SK-N-SH (cell line): Measurements from ENCODE around the gene CISD3. TPM values are rescaled to one million over a fixed set of nuclear protein-coding genes. Genes with fewer than 3 reads are reported as not detected.
A peak's percentile ranks its signal among the peaks of the same experiment; 100 is the strongest.

Experiments
- CTCF ChIA-PET: fragments of 300-600, 350-600 bp; formaldehyde crosslinking; extraction: SDS; loops from one replicate; lab custom pipeline; 2021; lab: Yijun Ruan, JAX
- POLR2A ChIA-PET: fragments of 350-600 bp; sonication (Branson Sonifier 250); formaldehyde crosslinking; extraction: SDS; loops from one replicate; lab custom pipeline; 2020; ENCODE audit warnings: antibody characterized with exemption, inconsistent platforms; lab: Yijun Ruan, JAX
- DNase-seq: peaks from one replicate; pipeline ENCODE4 v3.0.0; 2012
- H2AFZ ChIP-seq: fragments of 200-600 bp; sonication (generic); 2 replicates; pipeline ENCODE4 v1.8.1; 2016; ENCODE audit warnings: antibody characterized with exemption, mild to moderate bottlenecking, low read depth
- H3F3A ChIP-seq: fragments of 200-600 bp; sonication (generic); replicated peaks from 2 replicates; pipeline ENCODE3; 2016; ENCODE audit warnings: antibody characterized with exemption, mild to moderate bottlenecking; ENCODE audit not compliant: insufficient read depth
- H3K27ac ChIP-seq, 2 experiments: fragments of 200-500 bp in 1 of 2; fragments of 200-600 bp in 1 of 2; sonication (Bioruptor generic) in 1 of 2; sonication (generic), shearing (Covaris generic) in 1 of 2; 2 replicates each; pipeline versions ENCODE4 v1.5.1 to v1.6.1; 2014 to 2016; ENCODE audit warnings: low read depth in 2 of 2, inconsistent platforms in 1 of 2, low read length in 1 of 2, mild to moderate bottlenecking in 1 of 2, mixed read lengths in 1 of 2
- H3K27me3 ChIP-seq: fragments of 200-600 bp; sonication (generic), shearing (Covaris generic); 2 replicates; pipeline ENCODE4 v1.6.1; 2016; ENCODE audit warnings: mixed run types; ENCODE audit not compliant: insufficient read depth
- H3K36me3 ChIP-seq, 2 experiments: fragments of 200-500 bp in 1 of 2; fragments of 200-600 bp in 1 of 2; sonication (Bioruptor generic) in 1 of 2; sonication (generic) in 1 of 2; replicated peaks in 1 of 2; 2 replicates each; pipeline versions ENCODE3 to v1.5.1; 2014 to 2016; ENCODE audit warnings: low read length in 1 of 2, mild to moderate bottlenecking in 1 of 2; ENCODE audit not compliant: insufficient read depth in 2 of 2, control insufficient read depth in 1 of 2
- H3K4me1 ChIP-seq, 2 experiments: fragments of 200-500 bp in 1 of 2; fragments of 200-600 bp in 1 of 2; sonication (Bioruptor generic) in 1 of 2; sonication (generic), shearing (Covaris generic) in 1 of 2; 2 replicates each; pipeline versions ENCODE4 v1.5.1 to v1.6.1; 2014 to 2016; ENCODE audit warnings: low read depth in 1 of 2, low read length in 1 of 2, mixed run types in 1 of 2; ENCODE audit not compliant: insufficient read depth in 2 of 2, control insufficient read depth in 1 of 2
- H3K4me2 ChIP-seq: fragments of 200-600 bp; sonication (generic), shearing (Covaris generic); 2 replicates; pipeline ENCODE4 v1.6.1; 2017; ENCODE audit warnings: mixed run types
- H3K4me3 ChIP-seq, 2 experiments: fragments of 200-500 bp in 1 of 2; fragments of 200-600 bp in 1 of 2; sonication (Bioruptor generic) in 1 of 2; sonication (generic), shearing (Covaris generic) in 1 of 2; 2 replicates each; pipeline versions ENCODE4 v1.5.1 to v1.8.1; 2014 to 2016; ENCODE audit warnings: low read depth in 2 of 2, inconsistent platforms in 1 of 2, low read length in 1 of 2, mild to moderate bottlenecking in 1 of 2, mixed read lengths in 1 of 2, moderate library complexity in 1 of 2
- H3K79me2 ChIP-seq: fragments of 200-600 bp; sonication (generic); 2 replicates; pipeline ENCODE4 v1.8.1; 2017; ENCODE audit warnings: mild to moderate bottlenecking; ENCODE audit not compliant: insufficient read depth
- H3K9ac ChIP-seq: fragments of 200-600 bp; sonication (generic); 2 replicates; pipeline ENCODE4 v1.6.1; 2017; ENCODE audit warnings: mixed run types
- H3K9me2 ChIP-seq: fragments of 200-600 bp; sonication (generic); 2 replicates; pipeline ENCODE4 v1.6.1; 2017; ENCODE audit warnings: mixed run types
- H3K9me3 ChIP-seq: fragments of 200-600 bp; sonication (generic); 2 replicates; pipeline ENCODE4 v1.6.1; 2017; ENCODE audit warnings: mixed run types, mild to moderate bottlenecking, moderate library complexity
- H4K20me1 ChIP-seq: fragments of 200-600 bp; sonication (generic); 2 replicates; pipeline ENCODE4 v1.6.1; 2017; ENCODE audit warnings: mild to moderate bottlenecking, mixed run types; ENCODE audit not compliant: insufficient read depth
- CHD2 ChIP-seq: fragments of 150-350 bp; IDR thresholded peaks from 2 replicates; pipeline ENCODE4 v1.6.1; 2018; ENCODE audit warnings: low read length; ENCODE audit not compliant: partially characterized antibody
- EP300 ChIP-seq, 2 experiments: IDR thresholded peaks; 2 replicates each; pipeline versions ENCODE4 v1.4.0 to v1.6.1; 2012; ENCODE audit warnings: borderline replicate concordance in 1 of 2, low read depth in 1 of 2, low read length in 1 of 2
- GABPA ChIP-seq: IDR thresholded peaks from 2 replicates; pipeline ENCODE4 v1.4.0; 2012; ENCODE audit warnings: low read depth, mild to moderate bottlenecking
- MEF2A ChIP-seq: IDR thresholded peaks from 2 replicates; pipeline ENCODE4 v1.4.0; 2012; ENCODE audit warnings: low read depth, borderline replicate concordance
- MXI1 ChIP-seq: IDR thresholded peaks from 2 replicates; pipeline ENCODE4 v1.6.1; 2012; ENCODE audit warnings: mild to moderate bottlenecking, low read depth, low read length, improper control_type of control experiment
- NFIC ChIP-seq: IDR thresholded peaks from 2 replicates; pipeline ENCODE4 v1.4.0; 2012; ENCODE audit warnings: borderline replicate concordance
- POLR2AphosphoS5 ChIP-seq: IDR thresholded peaks from 2 replicates; pipeline ENCODE4 v1.6.1; 2012; ENCODE audit warnings: low read depth, low read length
- RCOR1 ChIP-seq: fragments of 150-350 bp; IDR thresholded peaks from 2 replicates; pipeline ENCODE4 v1.6.1; 2017; ENCODE audit warnings: antibody characterized with exemption, low read length
- RXRA ChIP-seq: IDR thresholded peaks from 2 replicates; pipeline ENCODE4 v1.4.0; 2012; ENCODE audit warnings: low read depth, mild to moderate bottlenecking, borderline replicate concordance
- SMC3 ChIP-seq: IDR thresholded peaks from 2 replicates; pipeline ENCODE4 v1.6.1; 2012; ENCODE audit warnings: low read depth, low read length, improper control_type of control experiment
- TAF1 ChIP-seq: IDR thresholded peaks from 2 replicates; pipeline ENCODE4 v1.6.1; 2012; ENCODE audit warnings: low read depth, mild to moderate bottlenecking, low read length, moderate library complexity, borderline replicate concordance
- TCF12 ChIP-seq: IDR thresholded peaks from 2 replicates; pipeline ENCODE4 v1.4.0; 2012
- TEAD4 ChIP-seq: IDR thresholded peaks from 2 replicates; pipeline ENCODE4 v1.4.0; 2012; ENCODE audit warnings: mild to moderate bottlenecking, borderline replicate concordance; ENCODE audit not compliant: insufficient read depth
- WGBS: methylation state at CpG from one replicate; pipeline ENCODE4 v1.1.6; 2017; ENCODE audit warnings: low lambda C conversion rate; 5-methylcytosine and 5-hydroxymethylcytosine counted together
- polyA plus RNA-seq, 3 experiments: library from polyadenylated mRNA; depleted of rRNA; stranded (reverse); fragments of >200 nt; gene quantifications; 2 replicates each; pipeline ENCODE4 v1.2.3, GENCODE V29; 2012
- TF ChIP-seq, protein P1 (sequence below): IDR thresholded peaks from 2 replicates; pipeline ENCODE4 v1.4.0; 2012; ENCODE audit warnings: low read depth
- TF ChIP-seq, protein P2 (sequence below): fragments of 150-350 bp; IDR thresholded peaks from 2 replicates; pipeline ENCODE4 v1.6.1; 2016; ENCODE audit warnings: mild to moderate bottlenecking, low read depth, low read length
- TF ChIP-seq, protein P3 (sequence below): IDR thresholded peaks from 2 replicates; pipeline ENCODE4 v1.4.0; 2012; ENCODE audit warnings: low read depth, borderline replicate concordance
- TF ChIP-seq, protein P4 (sequence below): IDR thresholded peaks from 2 replicates; pipeline ENCODE4 v1.4.0; 2012; ENCODE audit warnings: low read depth, borderline replicate concordance
- TF ChIP-seq, protein P5 (sequence below): IDR thresholded peaks from 2 replicates; pipeline ENCODE4; 2012
- TF ChIP-seq, protein P6 (sequence below): fragments of 150-350 bp; IDR thresholded peaks from 2 replicates; pipeline ENCODE4 v1.6.1; 2017; ENCODE audit warnings: antibody characterized with exemption, low read length, low read depth, borderline replicate concordance

CISD3 gene
- polyA plus RNA-seq, 1 of the 3 experiments (the other 2 are of a cell fraction), result 16.5 TPM

DNA sequence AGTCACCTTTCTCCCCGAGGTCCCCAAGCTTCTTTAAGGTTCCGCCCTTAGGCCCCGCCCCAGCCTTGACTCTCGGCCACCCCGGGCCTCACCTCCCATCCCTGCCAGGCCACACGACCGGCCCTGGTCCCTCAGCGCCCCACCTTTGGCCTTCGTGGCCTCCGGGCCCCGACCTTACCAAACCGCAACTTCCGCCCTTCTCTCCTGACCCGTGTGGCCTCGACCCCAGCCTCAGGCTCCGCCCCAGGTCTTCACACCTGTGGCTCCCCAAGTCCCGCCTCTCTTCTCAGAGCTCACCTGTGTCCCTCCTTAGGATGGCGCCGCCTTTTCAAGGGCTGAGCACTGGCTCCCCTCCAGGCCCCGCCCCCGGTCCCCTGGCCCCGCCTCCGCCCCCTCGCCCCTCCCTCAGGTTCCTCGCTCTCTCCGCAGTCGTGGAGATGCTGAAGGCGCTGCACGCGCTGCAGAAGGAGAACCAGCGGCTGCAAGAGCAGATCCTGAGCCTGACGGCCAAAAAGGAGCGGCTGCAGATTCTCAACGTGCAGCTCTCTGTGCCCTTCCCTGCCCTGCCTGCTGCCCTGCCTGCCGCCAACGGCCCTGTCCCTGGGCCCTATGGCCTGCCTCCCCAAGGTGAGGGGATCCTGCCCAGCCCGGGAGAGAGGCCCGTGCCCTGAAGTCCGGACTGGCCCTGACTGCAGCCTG, 10.0 kb upstream of the CISD3 start:
- Histone ChIP-seq H3K36me3 (peaks cover 16 to 66% of the 10 kb centered on the region in 2 experiments), H3K9me2 (no peaks in the 10 kb centered on the region), H3K27ac (no peak overlapping the region; a peak in 1 of 4 replicates)
- TF ChIP-seq TCF12, result no peak
- no peak for TF ChIP-seq RCOR1
- no peak for TF ChIP-seq CHD2
- TF ChIP-seq, protein P1, sequence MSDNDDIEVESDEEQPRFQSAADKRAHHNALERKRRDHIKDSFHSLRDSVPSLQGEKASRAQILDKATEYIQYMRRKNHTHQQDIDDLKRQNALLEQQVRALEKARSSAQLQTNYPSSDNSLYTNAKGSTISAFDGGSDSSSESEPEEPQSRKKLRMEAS, result no peak
- TF ChIP-seq, protein P2, sequence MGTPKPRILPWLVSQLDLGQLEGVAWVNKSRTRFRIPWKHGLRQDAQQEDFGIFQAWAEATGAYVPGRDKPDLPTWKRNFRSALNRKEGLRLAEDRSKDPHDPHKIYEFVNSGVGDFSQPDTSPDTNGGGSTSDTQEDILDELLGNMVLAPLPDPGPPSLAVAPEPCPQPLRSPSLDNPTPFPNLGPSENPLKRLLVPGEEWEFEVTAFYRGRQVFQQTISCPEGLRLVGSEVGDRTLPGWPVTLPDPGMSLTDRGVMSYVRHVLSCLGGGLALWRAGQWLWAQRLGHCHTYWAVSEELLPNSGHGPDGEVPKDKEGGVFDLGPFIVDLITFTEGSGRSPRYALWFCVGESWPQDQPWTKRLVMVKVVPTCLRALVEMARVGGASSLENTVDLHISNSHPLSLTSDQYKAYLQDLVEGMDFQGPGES, result no peak
- TF ChIP-seq GABPA, result no peak
- TF ChIP-seq EP300 (IDR thresholded peaks at IDR 0.05; ENCODE audit: borderline replicate concordance in 1 of 2, low read depth in 1 of 2, low read length in 1 of 2), result no peak
- TF ChIP-seq TEAD4, result no peak
- no peak for TF ChIP-seq POLR2AphosphoS5
- no peak for TF ChIP-seq RXRA
- TF ChIP-seq, protein P3, sequence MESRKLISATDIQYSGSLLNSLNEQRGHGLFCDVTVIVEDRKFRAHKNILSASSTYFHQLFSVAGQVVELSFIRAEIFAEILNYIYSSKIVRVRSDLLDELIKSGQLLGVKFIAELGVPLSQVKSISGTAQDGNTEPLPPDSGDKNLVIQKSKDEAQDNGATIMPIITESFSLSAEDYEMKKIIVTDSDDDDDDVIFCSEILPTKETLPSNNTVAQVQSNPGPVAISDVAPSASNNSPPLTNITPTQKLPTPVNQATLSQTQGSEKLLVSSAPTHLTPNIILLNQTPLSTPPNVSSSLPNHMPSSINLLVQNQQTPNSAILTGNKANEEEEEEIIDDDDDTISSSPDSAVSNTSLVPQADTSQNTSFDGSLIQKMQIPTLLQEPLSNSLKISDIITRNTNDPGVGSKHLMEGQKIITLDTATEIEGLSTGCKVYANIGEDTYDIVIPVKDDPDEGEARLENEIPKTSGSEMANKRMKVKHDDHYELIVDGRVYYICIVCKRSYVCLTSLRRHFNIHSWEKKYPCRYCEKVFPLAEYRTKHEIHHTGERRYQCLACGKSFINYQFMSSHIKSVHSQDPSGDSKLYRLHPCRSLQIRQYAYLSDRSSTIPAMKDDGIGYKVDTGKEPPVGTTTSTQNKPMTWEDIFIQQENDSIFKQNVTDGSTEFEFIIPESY, result no peak
- TF ChIP-seq NFIC, result no peak
- TF ChIP-seq, protein P4, sequence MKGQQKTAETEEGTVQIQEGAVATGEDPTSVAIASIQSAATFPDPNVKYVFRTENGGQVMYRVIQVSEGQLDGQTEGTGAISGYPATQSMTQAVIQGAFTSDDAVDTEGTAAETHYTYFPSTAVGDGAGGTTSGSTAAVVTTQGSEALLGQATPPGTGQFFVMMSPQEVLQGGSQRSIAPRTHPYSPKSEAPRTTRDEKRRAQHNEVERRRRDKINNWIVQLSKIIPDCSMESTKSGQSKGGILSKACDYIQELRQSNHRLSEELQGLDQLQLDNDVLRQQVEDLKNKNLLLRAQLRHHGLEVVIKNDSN, result no peak
- TF ChIP-seq MEF2A, result no peak
- TF ChIP-seq SMC3, result no peak
- TF ChIP-seq, protein P5, sequence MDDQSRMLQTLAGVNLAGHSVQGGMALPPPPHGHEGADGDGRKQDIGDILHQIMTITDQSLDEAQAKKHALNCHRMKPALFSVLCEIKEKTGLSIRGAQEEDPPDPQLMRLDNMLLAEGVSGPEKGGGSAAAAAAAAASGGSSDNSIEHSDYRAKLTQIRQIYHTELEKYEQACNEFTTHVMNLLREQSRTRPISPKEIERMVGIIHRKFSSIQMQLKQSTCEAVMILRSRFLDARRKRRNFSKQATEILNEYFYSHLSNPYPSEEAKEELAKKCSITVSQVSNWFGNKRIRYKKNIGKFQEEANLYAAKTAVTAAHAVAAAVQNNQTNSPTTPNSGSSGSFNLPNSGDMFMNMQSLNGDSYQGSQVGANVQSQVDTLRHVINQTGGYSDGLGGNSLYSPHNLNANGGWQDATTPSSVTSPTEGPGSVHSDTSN, result no peak
- no peak for TF ChIP-seq MXI1
- TF ChIP-seq, protein P6, sequence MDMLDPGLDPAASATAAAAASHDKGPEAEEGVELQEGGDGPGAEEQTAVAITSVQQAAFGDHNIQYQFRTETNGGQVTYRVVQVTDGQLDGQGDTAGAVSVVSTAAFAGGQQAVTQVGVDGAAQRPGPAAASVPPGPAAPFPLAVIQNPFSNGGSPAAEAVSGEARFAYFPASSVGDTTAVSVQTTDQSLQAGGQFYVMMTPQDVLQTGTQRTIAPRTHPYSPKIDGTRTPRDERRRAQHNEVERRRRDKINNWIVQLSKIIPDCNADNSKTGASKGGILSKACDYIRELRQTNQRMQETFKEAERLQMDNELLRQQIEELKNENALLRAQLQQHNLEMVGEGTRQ, result no peak
- no peak for TF ChIP-seq TAF1
- TF ChIP-seq, all 33 proteins: peak for 0
- Histone ChIP-seq H3K4me3 (no peak overlapping the region), H3K27me3 (no peaks in the 10 kb centered on the region), H3K4me1 (peaks cover 5 to 18% of the 10 kb centered on the region in 2 experiments; a peak in 1 of 4 replicates), H3F3A (peaks cover 11% of the 10 kb centered on the region), H4K20me1 (no peaks in the 10 kb centered on the region), H3K9me3 (no peaks in the 10 kb centered on the region), H3K4me2 (no peak overlapping the region), H3K79me2 (no peaks in the 10 kb centered on the region), H3K9ac (no peak overlapping the region), H2AFZ (no peak overlapping the region)
- POLR2A ChIA-PET, result interaction anchor here (1.7 kb wide), 1 partner anchor 10 kb away, joined by 3 read pairs; no protein-coding TSS in a partner anchor
- 89% methylated on average over 35 of the region's 39 CpGs for WGBS
- peak; percentile 74 for DNase-seq
- CTCF ChIA-PET, result interaction anchor here (1.0 to 2.7 kb wide), 2 partner anchors 15 to 52 kb away, joined by 3 to 16 read pairs; no protein-coding TSS in a partner anchor
